GM10266 (cell line): ENCODE results near the gene TMEM272.

Experiments used
- DNase-seq: peaks from one replicate; pipeline ENCODE4 v3.0.0; 2012; ENCODE audit errors: extremely low spot score
- CTCF ChIP-seq: IDR thresholded peaks from 2 replicates; pipeline ENCODE4 v1.5.1; 2012; ENCODE audit warnings: mild to moderate bottlenecking, low read depth; ENCODE audit not compliant: control insufficient read depth, insufficient read depth; ENCODE audit errors: missing control alignments

The TMEM272 gene

GRCh38 chr13:51814071-51814470 lies 30.9 kb downstream of the TMEM272 start:
- DNase-seq, result no peak
- no peak for TF ChIP-seq CTCF

- no peak for DNase-seq
- TF ChIP-seq CTCF, result no peak
These were observed 33.0 kb downstream of the TMEM272 start for GRCh38 chr13:51811920-51812451.

- no peak for TF ChIP-seq CTCF
- no peak for DNase-seq
These were observed 33.9 kb downstream of the TMEM272 start for GRCh38 chr13:51811046-51811445.

- DNase-seq, result no peak
- TF ChIP-seq CTCF, result no peak
These were observed 36.2 kb downstream of the TMEM272 start for GRCh38 chr13:51808811-51809210.

GRCh38 chr13:51807041-51807440 lies 37.9 kb downstream of the TMEM272 start:
- TF ChIP-seq CTCF, result no peak
- DNase-seq, result no peak

- DNase-seq, result no peak
- TF ChIP-seq CTCF, result no peak
These were observed 38.4 kb downstream of the TMEM272 start for GRCh38 chr13:51806566-51806965.

GRCh38 chr13:51805925-51806324 lies 39.1 kb downstream of the TMEM272 start:
- TF ChIP-seq CTCF, result no peak
- no peak for DNase-seq

- no peak for TF ChIP-seq CTCF
- DNase-seq, result no peak
These were observed 39.7 kb downstream of the TMEM272 start for GRCh38 chr13:51805313-51805712.
